Psoas muscle (tissue), 8 donors: ENCODE results near the gene EIF4G2. TPM values are rescaled to one million over a fixed set of nuclear protein-coding genes. Genes with fewer than 3 reads are reported as not detected.
A peak's percentile ranks its signal among the peaks of the same experiment; 100 is the strongest.

ENCODE experiments used
- ATAC-seq, 4 donors: fragments of 200-7000 bp; cut with Tn5 transposase; one replicate each; pipeline ENCODE4 v1.9.1; 2020; ENCODE audit warnings: moderate library complexity in 3 of 4, mild to moderate bottlenecking in 2 of 4
- DNase-seq, 2 donors: peaks; one replicate each; pipeline ENCODE4 v3.0.0-alpha.2; 2020
- H3K27ac ChIP-seq: fragments of 200-600 bp; one replicate; pipeline ENCODE4 v1.8.0; 2022
- H3K27me3 ChIP-seq, 3 donors: fragments of 200-600 bp in 1 of 3; one replicate each; pipeline versions ENCODE4 v1.6.1 to v1.8.0; 2013 to 2022; ENCODE audit warnings: low read length in 2 of 3, mild to moderate bottlenecking in 2 of 3, moderate library complexity in 1 of 3; ENCODE audit not compliant: insufficient read depth in 3 of 3
- H3K36me3 ChIP-seq, 2 donors: fragments of 200-600 bp in 1 of 2; one replicate each; pipeline versions ENCODE4 v1.6.1 to v1.8.0; 2013 to 2022; ENCODE audit warnings: low read depth in 1 of 2, mild to moderate bottlenecking in 1 of 2, moderate library complexity in 1 of 2; ENCODE audit not compliant: insufficient read depth in 1 of 2
- H3K4me1 ChIP-seq: fragments of 200-600 bp; one replicate; pipeline ENCODE4 v1.8.0; 2022
- H3K4me3 ChIP-seq: fragments of 200-600 bp; one replicate; pipeline ENCODE4 v1.8.0; 2022; ENCODE audit warnings: mild to moderate bottlenecking
- H3K9me3 ChIP-seq: fragments of 200-600 bp; one replicate; pipeline ENCODE4 v1.8.0; 2022
- CTCF ChIP-seq: fragments of 200-600 bp; IDR thresholded peaks from one replicate; pipeline ENCODE4 v1.8.0; 2022; ENCODE audit warnings: antibody characterized with exemption
- WGBS, 3 donors: extraction: QIAGEN DNeasy Blood & Tissue Kit; methylation state at CpG; one replicate each; pipeline versions ENCODE4 v1.1.6 to v1.1.7; 2013; 5-methylcytosine and 5-hydroxymethylcytosine counted together
- intact Hi-C, 2 donors: fragments of 100-400 bp; cut with DNase I; formaldehyde crosslinking; loops; one replicate each; pipeline versions ENCODE4 v1.11.0 to v1.14.2; 2022
- long read RNA-seq, 2 donors: library from polyadenylated mRNA; unstranded; transcript quantifications; one replicate each; pipeline ENCODE4 v2.0.0, GENCODE V29; 2021
- polyA plus RNA-seq, 3 donors: library from polyadenylated mRNA; stranded (reverse); fragments of 200-250 nt; gene quantifications; one replicate each; pipeline ENCODE4 v1.2.3, GENCODE V29; 2013
- total RNA-seq, 4 donors: library from RNA; stranded (reverse); fragmentation: NEBNext Ultra II Directional in 2 of 4; extraction: Animal tissue kit (Norgen Biotek cat#: 25700) in 2 of 4; gene quantifications; one replicate each; pipeline versions ENCODE4 v1.2.1 to v1.2.4, GENCODE V29; 2021 to 2023
- donor health status: healthy with polysubstance abuse.
- donor health status: DM: no; HTN: no; CAD: no; lungs with moderate emphysema.
- donor health status: Bipolar disorder and iron deficiency.
- donor health status: healthy.
- donor health status: DM: yes; HTN: yes; CAD: no.
- donor health status: DM: no; HTN: no; CAD: no.
- donor health status: DM: no; HTN: no; CAD: no.
- donor health status: DM: yes; HTN: yes; CAD: no.

EIF4G2 gene
- total RNA-seq (100 to 1,000 TPM; 652 to 809 (median 709) TPM), polyA plus RNA-seq (100 to 1,000 TPM; 308 to 726 (median 645) TPM)
- long read RNA-seq, donor 1, transcript EIF4G2-202 (21 exons, 3,346 nt): minor isoform, 9 of 249 reads
- long read RNA-seq, donor 1, transcript EIF4G2-201 (22 exons, 3,978 nt): major isoform, 164 of 249 reads
- long read RNA-seq, donor 1, partial matches to known transcripts: 61 of 249 reads
- long read RNA-seq, donor 1, other reads (novel, unspliced or antisense): 11 of 249 reads
- long read RNA-seq, donor 2, transcript EIF4G2-205 (21 exons, 3,654 nt): minor isoform, 5 of 542 reads
- long read RNA-seq, donor 2, transcript EIF4G2-201 (22 exons, 3,978 nt): major isoform, 312 of 542 reads
- long read RNA-seq, donor 2, transcript EIF4G2-202 (21 exons, 3,346 nt): minor isoform, 12 of 542 reads
- long read RNA-seq, donor 2, partial matches to known transcripts: 189 of 542 reads
- long read RNA-seq, donor 2, other reads (novel, unspliced or antisense): 22 of 542 reads

GRCh38 chr11:10808553-10809372, at the start of gene EIF4G2:
EIF4G2 (minus strand) TSS chr11:10808926.
- WGBS, 3 donors: 0 to 1% (median 0%) methylated on average over 60 to 65 of the region's 65 CpGs
- peak within 1 kb of the TSS; percentile 97 for H3K4me3 ChIP-seq
- intact Hi-C loops: loop anchor here (1.0 to 5.0 kb wide), 7 partner anchors 41 to 98 kb away; partner anchors contain the start of genes ZBED5 (in 2 of the 2) and CTR9 (in 1 of the 2)

GRCh38 chr11:10857709-10858438, 49.1 kb upstream of the EIF4G2 start, which contains the start of gene ZBED5:
ZBED5 (minus strand) TSS chr11:10858053; CDS start chr11:10854945, 3,108 bp downstream.
- ATAC-seq: peak; percentile 93 to 97 (median 96)
- H3K27me3 ChIP-seq: no peaks in the 10 kb centered on the region
- peak; percentile 26 for TF ChIP-seq CTCF
- DNase-seq: peak; percentile 97 to 98
- no peaks in the 10 kb centered on the region for H3K9me3 ChIP-seq
- intact Hi-C loops: loop anchor here (1.0 to 5.0 kb wide), 3 partner anchors 41 to 51 kb away; partner anchors contain the start of gene EIF4G2 (in 2 of the 2)
- peak within 1 kb of the TSS; percentile 92 for H3K27ac ChIP-seq
- peaks cover 43% of the 10 kb centered on the region for H3K4me1 ChIP-seq
- peak within 1 kb of the TSS; percentile 77 for H3K4me3 ChIP-seq
- H3K36me3 ChIP-seq: peaks cover 0 to 32% of the 10 kb centered on the region in 2 donors
- 0% methylated on average over 59 of the region's 59 CpGs for WGBS, 3 donors

More at GRCh38 chr11:10808553-10809372, at the start of gene EIF4G2:
- DNase-seq: peak; percentile 98 to 99
- no peaks in the 10 kb centered on the region for H3K27me3 ChIP-seq
- H3K4me1 ChIP-seq: peaks cover 38% of the 10 kb centered on the region
- ATAC-seq: peak; percentile 94 to 97 (median 96)
- TF ChIP-seq CTCF: no peak
- no peaks in the 10 kb centered on the region for H3K9me3 ChIP-seq
- H3K27ac ChIP-seq: peak within 1 kb of the TSS; percentile 99
- H3K36me3 ChIP-seq: peaks cover 10 to 35% of the 10 kb centered on the region in 2 donors

DNA sequence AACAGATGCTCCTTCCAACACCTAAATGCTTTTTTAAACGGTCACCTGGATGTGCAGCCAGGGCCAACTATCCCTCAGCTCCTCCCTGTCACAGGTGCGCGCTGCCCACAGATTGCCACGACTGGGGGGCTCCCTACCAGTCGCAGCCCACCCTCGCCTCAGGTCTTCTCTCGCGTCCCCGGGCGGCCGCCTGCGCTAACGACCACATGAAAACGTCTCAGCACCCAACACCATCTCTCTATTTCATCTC, 48.7 kb upstream of the EIF4G2 start:
- DNase-seq (peak in 1 of 2 donors; percentile 52), ATAC-seq (peak in 3 of 4 donors; percentile 2 to 13 (median 8))
- Histone ChIP-seq H3K4me1 (peaks cover 38% of the 10 kb centered on the region), H3K27me3 (no peaks in the 10 kb centered on the region), H3K9me3 (no peaks in the 10 kb centered on the region), H3K36me3 (peaks cover 0 to 37% of the 10 kb centered on the region in 2 donors), H3K27ac (peak overlapping the region; percentile 92), H3K4me3 (peak overlapping the region; percentile 77)
- intact Hi-C loops: loop anchor here in 1 of 2 donors (5.0 kb wide), 1 partner anchor 50 kb away; the partner anchor contains the start of gene EIF4G2
- 0% methylated on average over 14 of the region's 14 CpGs for WGBS, 3 donors
- no peak for TF ChIP-seq CTCF
